GM18505 (cell line): Measurements from ENCODE around the gene CRY2.
"Not testable (repeated sequence)": the region's sequence is repeated elsewhere in the genome, so short reads cannot be mapped to it uniquely, and the experiment has no call there.

Experiments used
- ATAC-seq: cut with Tn5 transposase; IDR thresholded peaks from one replicate; pipeline ENCODE4 v1.9.1; 2021; ENCODE audit not compliant: unreplicated experiment
- POLR2A ChIP-seq: IDR thresholded peaks from 4 replicates; pipeline ENCODE4 v1.6.1; 2011; ENCODE audit warnings: borderline replicate concordance; ENCODE audit not compliant: insufficient read depth, insufficient read length; ENCODE audit errors: extremely low read depth

The CRY2 gene

DNA sequence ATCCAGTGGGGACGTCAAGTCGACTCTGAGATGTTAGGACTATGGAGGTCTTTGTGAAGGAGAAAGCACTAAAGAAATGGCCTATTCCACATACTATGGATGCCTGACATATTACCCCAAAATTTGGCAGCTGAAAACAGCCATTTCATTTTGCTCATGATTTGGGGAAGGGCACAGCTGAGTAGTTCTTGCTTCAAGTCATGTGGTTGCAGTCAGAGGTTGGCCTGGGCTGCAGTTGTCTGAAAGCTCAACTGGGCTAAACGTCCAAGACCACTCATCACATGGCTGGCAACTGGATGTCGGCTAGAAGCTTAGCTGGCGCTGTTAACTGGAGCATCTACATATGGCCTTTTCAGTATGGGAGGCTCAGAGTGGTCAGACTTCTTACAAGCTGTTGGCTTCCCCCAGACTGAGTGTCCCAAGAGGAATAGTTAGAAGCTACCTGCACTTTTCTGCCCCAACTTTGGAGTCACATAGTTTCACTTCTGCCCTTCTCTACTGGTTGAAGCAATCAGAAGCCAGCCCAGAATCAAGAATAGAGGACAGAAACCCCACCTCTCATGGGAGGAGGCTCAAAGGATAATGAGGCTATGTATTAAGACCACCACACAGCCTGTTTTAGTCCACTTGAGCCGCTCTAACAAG is 28.2 kb upstream of the CRY2 start:
- no peak for TF ChIP-seq POLR2A
- ATAC-seq = no peak

DNA sequence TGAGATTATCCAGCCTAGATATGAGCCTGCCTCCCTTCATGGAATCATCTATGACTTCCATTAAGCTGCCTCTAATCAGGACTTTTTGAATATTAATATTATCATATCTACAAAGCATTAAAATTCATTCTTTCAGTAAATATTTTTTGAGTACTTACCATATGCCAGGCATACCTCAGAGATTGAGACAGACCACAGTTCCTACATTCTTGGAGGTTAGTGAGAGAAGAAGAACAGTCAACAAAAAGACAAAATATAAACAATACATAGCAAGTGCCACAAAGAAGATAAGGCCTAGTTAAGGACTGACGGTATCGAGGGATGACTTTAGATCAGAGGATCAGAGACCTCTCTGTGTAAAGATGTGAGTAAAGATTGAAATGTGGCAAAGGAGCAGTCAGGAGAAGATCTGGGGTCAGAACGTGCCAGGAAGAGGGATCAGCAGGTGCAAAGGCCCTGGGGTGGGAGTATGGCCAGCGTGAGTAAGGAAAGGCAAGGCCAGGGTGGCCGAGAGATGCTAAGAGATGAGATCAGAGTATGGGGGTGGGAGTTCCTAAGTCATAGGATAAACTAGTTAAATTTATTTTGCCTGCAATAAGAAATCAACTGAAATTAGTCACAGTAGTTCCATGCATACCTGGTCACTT is 26.9 kb upstream of the CRY2 start:
- no peak for ATAC-seq
- no peak for TF ChIP-seq POLR2A

DNA sequence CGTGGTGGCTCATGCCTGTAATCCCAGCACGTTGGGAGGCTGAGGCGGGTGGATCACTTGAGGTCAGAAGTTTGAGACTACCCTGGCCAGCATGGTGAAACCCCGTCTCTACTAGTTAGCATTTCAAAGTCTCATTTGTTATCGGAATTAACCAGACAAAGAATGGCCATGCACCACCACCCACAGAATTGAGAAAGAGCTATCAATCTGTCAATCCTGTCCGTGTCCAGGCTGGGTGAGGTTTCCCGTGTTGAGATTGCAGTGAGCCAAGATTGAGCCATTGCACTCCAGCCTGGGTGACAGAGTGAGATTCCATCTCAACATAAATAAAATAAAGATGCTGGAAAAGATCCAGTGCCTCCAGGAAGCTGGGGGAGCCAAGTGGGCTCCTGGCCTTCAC is 20.8 kb upstream of the CRY2 start:
- ATAC-seq = not testable (repeated sequence)

DNA sequence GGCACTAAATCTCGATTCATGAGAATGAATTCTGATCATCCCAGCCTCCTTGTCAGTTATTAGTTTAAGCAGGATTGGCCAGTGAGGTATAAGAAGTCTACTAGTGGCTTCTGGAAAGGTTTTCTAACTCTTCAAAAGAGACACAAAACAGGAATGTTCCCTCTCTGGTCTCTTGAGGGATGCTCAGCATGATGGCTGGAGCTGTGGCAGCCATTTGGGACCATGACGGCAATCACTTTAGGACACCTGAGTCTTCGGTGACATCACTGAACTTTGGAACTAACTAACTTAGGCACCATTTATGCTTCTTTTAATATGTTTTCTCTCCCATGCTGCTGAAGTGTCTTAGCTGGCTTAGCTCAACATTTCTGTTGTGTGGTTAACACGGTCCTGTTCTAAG is 20.2 kb upstream of the CRY2 start:
- no peak for ATAC-seq
- no peak for TF ChIP-seq POLR2A

DNA sequence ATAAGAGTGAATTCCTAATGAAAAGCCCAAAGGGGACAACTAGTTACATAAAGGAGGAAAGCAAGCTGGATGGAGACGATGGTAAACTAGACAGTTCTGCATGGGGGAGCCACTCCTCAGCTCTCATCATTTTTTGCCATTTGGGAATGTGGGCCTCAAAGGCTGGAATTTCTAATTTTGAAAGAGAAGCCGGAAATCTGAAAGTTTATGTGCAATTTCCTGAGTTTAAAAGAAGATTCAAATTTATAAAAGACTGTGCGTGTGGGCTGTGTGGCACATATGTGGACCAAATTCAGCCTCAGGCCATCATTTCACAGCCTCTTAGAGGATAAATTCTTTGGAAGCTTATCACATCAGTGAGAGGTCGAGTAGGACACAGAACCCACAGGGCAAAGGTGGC is 18.3 kb upstream of the CRY2 start:
- no peak for ATAC-seq
- TF ChIP-seq POLR2A = no peak

DNA sequence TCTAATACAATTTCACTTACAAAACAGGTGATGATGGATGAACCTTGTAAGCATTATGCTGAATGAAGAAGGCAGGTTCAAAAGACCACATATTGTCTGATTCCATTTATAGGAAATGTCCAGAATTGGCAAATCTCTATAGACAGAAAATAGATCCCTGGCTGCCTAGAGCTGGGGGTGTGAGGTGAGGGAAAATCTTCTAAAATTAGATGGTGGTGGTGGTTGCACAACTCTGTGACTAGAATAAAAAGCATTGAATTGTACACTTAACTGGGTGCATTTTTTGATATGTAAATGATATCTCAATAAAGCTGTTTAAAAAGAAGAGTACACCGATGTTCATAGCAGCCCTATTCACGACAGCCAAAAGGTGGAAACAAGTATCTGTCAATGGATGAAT is 16.7 kb upstream of the CRY2 start:
- no peak for TF ChIP-seq POLR2A
- ATAC-seq = no peak

DNA sequence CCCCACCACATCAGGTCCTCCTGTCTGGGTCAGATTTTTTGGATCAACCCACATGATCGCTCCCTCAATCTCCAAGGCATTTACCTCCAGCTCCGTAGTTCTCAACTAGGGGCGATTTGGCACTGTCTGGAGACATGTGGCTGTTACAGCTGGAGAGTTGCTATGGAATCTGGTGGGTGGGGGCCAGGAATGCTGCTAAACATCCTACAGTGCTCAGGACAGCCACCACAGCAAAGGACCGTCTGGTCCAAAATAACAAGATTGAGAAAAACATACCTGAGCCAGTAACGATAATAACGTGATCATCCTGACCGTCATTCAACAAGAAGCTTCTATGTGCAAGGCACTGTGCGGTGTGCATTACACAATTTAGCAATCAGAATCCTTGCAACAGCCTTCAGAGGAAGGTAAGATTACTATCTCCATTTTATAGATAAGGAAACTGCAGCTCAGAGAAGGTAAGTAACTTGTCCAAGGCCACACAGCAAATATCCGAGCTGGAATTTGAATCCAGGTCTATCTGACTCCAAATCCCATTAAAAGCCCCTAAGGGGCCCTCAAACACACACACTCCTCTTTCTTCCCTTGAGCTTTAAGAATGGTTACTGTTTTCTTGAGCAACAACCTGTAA is 14.3 kb upstream of the CRY2 start:
- ATAC-seq = no peak

DNA sequence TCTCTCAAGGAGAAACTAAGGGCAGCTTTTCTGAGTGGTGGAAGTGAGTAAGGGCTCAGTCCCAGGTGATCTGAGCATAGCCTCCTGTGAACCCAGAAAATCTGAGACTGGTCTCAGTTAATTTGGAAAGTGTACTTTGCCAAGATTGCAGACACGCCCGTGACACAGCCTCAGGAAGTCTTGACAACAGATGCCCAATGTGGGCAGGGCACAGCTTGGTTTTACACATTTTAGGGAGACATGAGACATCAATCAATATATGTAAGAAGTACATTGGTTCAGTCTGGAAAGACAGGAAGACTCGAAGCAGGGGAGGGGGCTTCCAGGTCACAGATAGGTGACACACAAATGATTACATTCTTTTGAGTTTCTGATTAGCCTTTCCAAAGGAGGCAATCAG is 13.5 kb upstream of the CRY2 start:
- no peak for TF ChIP-seq POLR2A
- no peak for ATAC-seq

More for the DNA sequence above, 14.3 kb upstream of the CRY2 start:
- TF ChIP-seq POLR2A = no peak

DNA sequence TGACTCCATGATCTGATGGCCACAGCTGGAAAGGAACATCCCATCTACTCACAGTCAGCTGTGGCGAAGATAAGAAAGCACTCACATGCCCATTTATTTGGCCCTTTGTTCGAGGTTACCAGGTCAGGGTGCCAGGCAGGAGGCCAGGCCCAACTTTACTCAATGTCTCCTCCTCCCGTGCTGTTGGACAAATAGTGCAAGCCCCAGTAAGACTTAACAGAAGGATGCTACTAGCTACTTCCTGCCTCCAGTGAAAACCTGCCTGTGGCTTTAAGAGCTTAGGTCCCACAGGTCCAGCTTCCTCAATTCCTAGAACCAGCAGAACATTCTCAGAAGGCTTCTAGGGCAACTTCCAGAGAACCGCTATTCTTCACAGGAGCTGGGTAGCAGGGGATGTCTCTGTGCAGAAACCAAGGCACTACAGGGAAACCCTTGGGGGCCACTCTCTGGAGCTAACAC is 12.9 kb upstream of the CRY2 start:
- TF ChIP-seq POLR2A = no peak
- no peak for ATAC-seq

DNA sequence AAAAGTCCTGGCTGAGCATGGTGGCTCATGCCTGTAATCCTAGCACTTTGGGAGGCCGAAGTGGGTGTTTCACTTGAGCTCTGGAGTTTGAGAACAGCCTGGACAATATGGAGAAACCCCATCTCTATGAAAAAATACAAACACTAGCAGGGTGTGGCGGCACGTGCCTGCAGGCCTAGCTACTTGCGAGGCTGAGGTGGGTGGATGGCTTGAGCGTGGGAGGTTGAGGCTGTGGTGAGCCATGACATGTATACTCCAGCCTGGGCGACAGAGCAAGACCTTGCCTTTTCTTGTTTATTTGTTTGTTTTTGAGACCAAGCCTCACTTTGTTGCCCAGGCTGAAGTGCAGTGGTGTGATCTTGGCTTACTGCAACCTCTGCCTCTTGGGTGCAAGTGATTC is 8.1 kb upstream of the CRY2 start:
- TF ChIP-seq POLR2A = no peak

DNA sequence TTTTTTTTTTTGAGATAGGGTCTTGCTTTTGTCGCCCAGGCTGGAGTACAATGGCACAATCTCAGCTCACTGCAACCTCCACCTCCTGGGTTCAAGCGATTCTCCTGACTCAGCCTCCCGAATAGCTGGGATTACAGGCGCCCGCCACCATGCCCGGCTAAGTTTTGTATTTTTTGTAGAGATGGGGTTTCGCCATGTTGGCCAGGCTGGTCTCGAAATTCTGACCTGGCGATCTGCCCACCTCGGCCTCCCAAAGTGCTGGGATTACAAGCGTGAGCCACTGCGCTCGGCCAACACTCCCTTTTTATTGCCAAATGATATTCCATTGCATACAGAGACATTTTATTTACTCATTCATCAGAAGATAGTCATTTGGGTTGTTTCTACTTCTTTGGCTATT is 7.0 kb upstream of the CRY2 start:
- ATAC-seq = not testable (repeated sequence)

More for the DNA sequence above, 8.1 kb upstream of the CRY2 start:
- no peak for ATAC-seq

DNA sequence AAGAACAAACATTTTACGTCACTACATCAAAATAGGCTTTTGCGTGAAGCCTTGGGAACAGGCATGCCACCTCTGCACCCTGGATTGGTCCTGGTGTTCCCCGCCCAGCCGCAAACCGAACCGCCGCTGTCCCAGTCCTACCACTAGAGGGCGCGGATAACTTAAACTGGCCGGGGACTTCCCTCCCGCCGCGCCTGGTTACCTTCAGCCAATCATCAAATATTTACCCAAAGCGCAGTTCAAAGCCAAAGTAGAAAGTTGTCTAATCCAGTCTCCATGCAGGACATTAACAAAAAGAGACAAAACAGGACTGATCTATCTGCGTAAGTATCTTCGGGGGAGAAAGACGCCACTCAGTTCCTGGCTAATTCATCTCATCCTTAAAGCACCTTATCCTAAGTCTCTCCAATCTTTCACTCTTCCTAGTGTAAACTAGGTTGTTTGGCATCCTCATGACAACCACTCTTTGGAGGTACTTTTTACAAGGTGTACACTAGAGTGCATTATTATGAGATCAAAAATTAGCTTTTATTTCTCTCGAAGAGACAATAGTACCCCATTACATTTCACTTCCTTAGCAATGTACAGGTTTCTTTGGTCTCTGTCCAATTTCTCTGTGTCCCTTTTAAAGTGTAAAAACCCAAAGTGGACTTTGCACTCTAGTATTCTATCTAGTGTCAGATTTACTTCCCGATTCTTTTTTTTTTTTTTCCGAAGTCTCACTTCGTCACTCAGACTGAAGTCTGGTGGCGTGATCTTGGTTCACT is 3.9 kb upstream of the CRY2 start:
- no peak for TF ChIP-seq POLR2A
- ATAC-seq = no peak

DNA sequence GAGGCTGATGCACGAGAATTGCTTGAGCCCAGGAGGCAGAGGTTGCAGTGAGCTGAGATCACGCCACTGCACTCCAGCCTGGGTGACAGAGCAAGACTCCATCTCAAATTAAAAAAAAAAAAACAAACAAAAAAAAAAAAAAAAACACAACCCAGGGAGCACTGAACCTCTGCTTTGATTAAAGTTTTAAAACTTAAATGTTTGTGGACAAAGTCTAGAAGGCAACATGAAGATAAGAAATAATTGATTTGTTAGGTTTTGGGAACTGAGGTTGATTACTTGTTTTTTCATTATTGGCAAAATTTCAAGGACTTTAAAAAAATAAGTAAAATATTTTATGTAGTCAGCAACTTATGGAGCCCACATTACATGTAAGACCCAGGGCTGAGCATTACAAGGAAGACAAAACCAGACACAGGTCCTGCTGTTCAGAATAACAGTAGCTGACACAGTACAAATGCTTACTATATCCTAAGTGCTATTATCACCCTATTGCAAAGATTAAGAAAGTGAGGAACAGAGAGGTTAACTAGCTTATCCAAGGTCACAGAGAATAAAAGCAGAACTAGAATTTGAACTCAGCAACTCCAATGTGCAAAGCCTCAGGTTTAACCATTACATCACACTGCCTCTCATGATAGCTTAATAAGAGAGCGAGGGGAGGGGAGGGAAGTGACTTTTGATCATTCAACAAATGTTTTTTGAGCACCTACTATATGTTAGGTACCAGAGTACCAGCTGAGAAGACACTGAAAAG is 2.3 kb upstream of the CRY2 start:
- ATAC-seq = no peak
- no peak for TF ChIP-seq POLR2A
